VCaP (cell line): Measurements from ENCODE around the gene CLEC3B.

Source experiments
- H3K27ac ChIP-seq: fragments of 450-650 bp; 2 replicates; pipeline ENCODE4 v1.5.1; 2017
- CTCF ChIP-seq: fragments of 450-650 bp; conservative IDR thresholded peaks from 2 replicates; pipeline ENCODE4 v1.5.1; 2017; ENCODE audit warnings: mild to moderate bottlenecking, moderate library complexity

The CLEC3B gene

GRCh38 chr3:44995142-44995770, 30.8 kb upstream of the CLEC3B start:
- H3K27ac ChIP-seq: peak overlapping the region; percentile 46

GRCh38 chr3:44996556-44996969, 29.5 kb upstream of the CLEC3B start:
- no peak for TF ChIP-seq CTCF
- H3K27ac ChIP-seq: peak overlapping the region; percentile 46; the same call in 1 of the 2 replicates

More at GRCh38 chr3:44995142-44995770, 30.8 kb upstream of the CLEC3B start:
- no peak for TF ChIP-seq CTCF

- TF ChIP-seq CTCF: no peak
- peak overlapping the region; percentile 54 for H3K27ac ChIP-seq
Observed at GRCh38 chr3:44999782-45000181, 26.3 kb upstream of the CLEC3B start.

- peak overlapping the region; percentile 54 for H3K27ac ChIP-seq
- TF ChIP-seq CTCF: no peak
Observed at GRCh38 chr3:45000823-45001222, 25.3 kb upstream of the CLEC3B start.

DNA sequence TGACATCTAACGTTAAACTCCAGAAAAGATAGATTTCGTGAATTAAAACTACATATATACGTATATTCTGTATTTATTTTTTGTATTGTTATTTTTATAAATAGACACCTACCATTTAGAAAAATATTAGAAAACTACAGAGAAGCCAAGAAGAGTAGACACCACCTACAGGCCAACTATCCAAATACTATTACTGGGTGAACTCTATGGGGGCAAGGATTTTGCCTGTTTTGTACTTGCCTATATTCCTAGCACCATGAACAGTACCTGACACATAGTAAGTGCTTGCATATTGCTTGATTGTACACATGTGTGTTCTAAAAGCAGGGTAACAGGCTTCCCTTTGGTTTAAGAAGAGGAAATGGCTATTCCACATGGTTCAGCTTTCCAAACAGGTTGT, 24.4 kb upstream of the CLEC3B start:
- no peak for TF ChIP-seq CTCF
- 0 out of 2 replicates have a peak overlapping the region, but pooled peaks have one; percentile 9 for H3K27ac ChIP-seq

GRCh38 chr3:45002139-45002660, 23.9 kb upstream of the CLEC3B start:
- TF ChIP-seq CTCF: no peak

DNA sequence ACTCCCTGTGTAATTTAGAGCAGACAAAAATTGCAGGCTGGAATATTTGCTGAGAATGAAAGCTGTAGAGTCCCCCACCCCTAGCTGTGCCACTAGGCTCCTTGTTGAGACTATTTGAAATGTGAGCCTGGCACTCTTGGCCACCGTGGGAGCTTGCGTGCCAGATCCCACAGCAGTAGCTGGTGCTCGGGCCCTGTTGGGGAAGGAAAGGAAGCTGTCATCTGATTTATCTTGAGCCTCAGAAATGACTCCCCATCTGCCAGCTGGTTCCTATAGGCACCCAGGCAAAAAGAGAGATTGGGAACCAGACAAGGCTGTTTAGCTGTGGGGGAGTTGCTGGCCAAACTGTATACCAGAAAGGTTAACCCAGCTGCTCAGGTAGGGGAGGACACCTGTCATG, 23.4 kb upstream of the CLEC3B start:
- no peak overlapping the region for H3K27ac ChIP-seq

More at GRCh38 chr3:45002139-45002660, 23.9 kb upstream of the CLEC3B start:
- 0 out of 2 replicates have a peak overlapping the region, but pooled peaks have one; percentile 9 for H3K27ac ChIP-seq

More for the DNA sequence above, 23.4 kb upstream of the CLEC3B start:
- no peak for TF ChIP-seq CTCF
